HG02943 (cell line): ENCODE data around the gene CPXM1.
"Not testable (repeated sequence)": the region's sequence is repeated elsewhere in the genome, so short reads cannot be mapped to it uniquely, and the experiment has no call there.

ENCODE experiments used
- ATAC-seq: cut with Tn5 transposase; IDR thresholded peaks from one replicate; pipeline ENCODE4 v1.9.1; 2021; ENCODE audit warnings: mild to moderate bottlenecking, low read depth, moderate library complexity; ENCODE audit not compliant: unreplicated experiment

Gene CPXM1

DNA sequence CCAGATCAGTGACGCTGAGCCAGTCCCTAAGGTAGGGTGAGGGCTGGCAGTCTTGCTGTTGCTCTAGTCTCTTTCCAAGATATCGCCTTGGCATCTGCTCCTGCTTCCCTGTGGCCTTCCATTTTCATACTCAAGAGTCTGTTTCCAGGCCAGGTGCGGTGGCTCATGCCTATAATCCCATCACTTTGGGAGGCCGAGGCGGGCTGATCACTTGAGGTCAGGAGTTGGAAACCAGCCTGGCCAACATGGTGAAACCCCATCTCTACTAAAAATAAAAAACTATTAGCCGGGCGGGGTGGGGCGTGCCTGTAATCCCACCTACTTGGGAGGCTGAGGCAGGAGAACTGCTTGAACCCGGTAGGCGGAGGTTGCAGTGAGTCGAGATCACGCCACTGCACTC is 30.3 kb downstream of the CPXM1 start:
- not testable (repeated sequence) for ATAC-seq

DNA sequence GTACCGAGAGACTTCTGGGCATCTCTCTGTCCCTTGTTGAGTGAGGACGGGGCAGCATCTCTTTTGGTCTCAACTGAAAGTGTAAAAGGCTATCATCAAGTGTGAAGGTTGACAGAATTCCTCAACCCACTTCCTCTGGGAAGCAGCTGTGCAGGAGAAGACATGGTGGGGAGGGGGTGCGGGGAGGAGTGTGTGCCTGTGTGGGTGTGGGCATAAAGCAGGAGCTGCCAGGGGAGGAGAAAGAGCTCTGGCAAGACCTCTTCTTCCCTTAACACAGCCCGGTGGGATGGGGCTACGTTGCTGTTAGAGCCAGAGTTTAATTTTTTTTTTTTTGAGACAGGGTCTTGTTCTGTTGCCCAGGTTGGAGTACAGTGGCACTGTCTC is 31.8 kb downstream of the CPXM1 start:
- no peak for ATAC-seq

DNA sequence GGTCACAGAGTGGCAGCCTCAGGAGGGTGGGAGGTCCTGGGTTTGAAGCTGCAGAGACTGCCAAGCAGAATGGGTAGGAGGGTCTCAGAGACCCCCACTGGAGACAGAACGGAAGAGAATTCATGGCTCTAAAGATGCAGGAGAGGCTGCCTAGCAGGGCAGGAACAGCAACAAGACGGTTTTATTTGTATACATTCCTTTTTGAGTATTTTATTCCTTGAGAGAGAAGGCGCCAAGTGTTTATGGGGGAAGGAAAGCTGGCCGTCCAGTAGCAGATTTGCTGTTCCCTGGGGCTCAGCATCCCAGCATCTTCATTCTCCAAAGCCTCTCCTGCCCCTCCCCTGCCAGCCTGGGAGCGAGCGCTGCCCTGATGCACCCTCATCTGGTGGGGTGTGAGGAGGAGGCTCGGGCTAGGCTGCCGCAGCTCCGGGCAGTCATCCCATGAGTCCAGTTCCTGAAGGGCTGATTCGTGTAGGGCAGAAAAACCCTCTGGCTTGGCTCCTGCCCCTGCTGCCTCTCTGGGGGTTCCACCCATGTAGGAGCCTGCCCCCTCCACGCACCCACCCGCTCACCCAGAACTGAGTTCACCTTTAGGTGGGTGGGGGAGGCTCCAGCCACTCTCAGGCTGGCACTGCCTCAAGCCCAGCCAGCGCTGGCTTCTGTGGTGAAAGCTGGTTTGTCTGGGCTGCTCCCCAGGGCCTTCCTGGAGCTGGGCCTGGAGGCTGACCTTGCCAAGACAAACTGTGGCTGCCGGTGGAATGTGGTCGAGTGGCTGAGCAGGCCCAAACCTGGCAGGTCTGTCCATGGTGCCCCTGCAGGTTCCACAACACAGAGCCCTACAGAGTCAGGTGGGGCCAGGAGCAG is 32.4 kb downstream of the CPXM1 start:
- no peak for ATAC-seq

DNA sequence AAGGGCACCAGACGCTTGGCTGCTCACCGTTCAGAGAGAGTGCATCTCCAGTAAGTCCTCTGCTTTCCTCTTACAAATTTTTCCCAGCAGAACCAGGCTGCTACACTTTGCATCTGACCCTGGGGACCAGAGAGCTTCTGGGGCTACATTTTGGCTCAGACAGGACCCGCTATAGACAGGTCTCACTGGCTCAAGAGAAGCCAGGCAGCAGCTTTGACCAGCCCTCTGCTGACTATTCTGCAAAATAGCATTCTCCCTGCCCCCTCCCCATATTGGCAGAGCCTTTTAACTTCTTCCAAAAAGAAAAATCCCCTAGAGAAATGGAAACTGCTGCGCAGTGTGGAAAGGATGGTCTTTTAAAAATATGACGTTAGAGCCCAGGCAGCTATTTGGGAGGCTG is 37.2 kb downstream of the CPXM1 start:
- no peak for ATAC-seq

DNA sequence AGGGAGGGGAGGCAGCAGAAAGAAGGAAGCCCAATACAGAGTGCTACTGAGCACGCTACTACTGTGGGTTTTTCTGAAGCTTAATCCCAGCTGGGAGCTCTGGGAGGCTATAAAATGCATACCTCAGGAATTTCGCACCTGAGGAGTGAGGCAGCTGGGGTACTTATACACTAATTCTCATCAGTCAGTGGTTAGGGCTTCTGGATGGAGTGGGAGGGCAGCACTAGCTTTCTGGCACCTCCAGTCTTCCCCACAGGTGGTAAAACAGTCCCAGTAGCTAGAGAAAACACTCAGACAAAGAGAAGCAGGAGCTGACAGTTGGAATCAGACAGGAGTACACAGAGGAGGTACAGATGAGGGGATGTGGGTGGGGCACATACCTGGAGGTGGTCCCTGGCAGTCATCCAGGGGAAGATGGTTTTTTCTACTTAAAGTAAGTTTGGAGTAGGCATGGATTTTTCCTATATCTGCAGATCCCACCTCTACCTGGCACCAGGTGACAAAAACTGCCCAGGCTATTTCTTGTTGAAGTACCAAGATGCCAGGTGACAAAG is 37.8 kb downstream of the CPXM1 start:
- ATAC-seq, result no peak

DNA sequence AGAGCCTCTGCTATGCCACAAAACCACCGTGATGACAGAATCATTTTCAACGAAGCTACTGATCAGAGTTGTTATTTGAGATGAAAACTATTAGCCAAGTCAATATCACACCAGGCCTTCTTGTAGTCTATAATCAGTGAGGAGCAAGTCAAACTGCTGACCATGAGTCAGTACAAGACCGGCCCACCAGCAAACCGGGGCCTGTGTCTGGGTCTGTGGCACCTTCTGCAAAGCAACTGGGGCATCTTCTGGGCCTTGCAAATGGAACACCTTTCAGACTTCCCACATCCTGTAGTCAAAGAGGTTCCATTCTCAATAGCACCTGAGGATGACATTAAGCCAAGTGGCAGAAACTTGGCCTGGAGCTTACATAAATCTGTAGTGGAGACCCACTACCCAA is 38.5 kb downstream of the CPXM1 start:
- no peak for ATAC-seq

DNA sequence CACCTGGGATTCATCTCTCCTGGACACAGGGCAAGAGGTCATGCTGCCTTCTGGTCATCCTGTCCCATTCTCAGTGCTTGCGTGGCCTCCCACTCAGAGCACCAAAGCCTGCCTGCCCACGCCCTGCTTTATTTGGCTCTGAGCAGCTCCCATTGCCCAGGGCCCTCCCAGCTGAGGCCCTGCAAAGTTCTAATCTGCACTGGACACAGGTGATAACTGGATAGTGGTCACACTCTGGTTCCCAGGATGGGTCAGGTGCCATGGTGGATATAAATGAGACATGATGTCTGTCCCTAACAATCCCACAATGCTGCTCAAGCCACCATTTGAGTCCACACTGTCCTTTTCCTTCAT is 39.5 kb downstream of the CPXM1 start:
- no peak for ATAC-seq

DNA sequence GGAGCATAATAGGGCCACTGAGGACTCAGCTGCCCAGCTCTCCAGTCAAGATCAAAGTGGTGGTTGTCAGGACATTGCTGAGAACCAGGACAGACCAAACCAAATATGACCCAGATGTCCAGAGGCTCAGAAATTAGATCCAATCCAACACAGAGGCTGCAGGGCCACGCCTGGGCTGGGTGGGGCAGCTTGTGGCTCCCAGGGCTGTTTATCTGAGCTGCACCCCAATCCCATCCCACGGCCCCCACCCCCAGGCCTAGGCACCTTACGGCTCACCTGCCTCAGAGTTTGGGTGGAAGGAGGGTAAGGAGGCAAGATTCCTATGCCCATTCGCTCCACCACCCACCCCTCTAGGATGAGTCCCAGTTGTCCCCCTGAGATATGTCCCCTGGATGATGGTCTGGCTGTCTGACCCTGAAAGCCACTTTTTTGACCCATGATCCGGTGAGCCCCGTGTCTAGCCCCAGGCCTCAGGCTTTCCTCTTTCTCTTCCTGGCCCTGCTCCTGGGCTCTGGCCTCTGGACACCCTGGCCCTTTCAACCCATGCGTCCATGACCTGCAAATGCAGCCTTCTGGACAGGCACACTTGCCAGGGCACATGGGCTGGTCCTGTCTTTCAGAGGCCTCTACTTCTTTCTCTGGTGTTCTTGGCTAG is 40.0 kb downstream of the CPXM1 start:
- no peak for ATAC-seq

DNA sequence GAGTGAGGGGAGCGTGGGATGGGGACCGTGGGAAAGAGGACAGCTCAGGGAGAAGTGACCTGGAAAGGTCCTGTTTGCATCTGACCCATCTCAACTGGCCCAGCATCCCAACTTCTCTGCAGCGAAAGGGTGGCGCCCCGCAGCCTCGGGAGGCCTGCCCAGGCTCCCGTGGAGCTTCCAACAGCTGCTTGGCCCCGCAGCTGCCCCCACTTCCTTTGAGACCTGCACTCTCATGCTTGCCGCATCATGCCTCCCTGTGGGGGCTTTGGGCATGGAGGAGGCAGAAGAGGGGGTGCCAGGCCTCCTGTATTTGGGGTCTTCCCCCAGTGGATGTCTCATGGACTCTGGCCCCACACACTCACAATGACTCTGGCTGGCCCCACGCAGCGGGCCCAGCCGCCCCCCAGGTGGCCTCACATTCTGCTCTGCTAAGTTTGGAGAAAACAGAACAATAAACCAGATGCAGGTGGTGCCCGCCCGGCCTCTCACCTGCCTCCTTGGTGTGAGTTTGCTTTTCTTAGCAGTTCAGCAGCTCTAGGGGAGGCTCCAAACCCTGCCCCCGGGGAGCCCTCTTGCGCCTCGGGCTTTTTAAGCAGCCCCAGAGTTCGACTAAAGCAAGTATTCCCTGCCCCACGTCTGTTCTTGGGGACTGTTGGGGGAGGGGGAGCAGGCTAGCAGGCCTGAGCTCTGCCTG is 40.7 kb downstream of the CPXM1 start:
- ATAC-seq, result no peak

DNA sequence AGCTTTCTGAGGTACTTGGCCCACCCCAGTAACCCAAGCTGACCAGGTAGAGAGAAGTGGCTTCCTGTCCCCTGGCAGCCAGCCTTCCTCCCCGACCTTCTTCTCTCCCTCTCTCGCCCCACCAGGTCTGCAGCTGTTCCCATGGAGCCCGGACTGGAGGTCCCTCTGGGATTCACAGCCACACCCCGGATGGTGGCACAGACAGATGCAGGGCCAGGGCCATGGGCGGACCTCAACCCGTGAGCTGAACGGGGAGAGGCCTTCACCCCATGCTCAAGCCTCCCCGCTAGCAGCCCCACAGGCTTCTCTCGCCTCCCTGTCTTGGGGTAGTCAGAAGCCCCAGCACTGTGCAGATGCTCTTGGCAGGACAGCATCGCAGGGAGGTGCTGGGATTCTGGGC is 41.3 kb downstream of the CPXM1 start:
- no peak for ATAC-seq

DNA sequence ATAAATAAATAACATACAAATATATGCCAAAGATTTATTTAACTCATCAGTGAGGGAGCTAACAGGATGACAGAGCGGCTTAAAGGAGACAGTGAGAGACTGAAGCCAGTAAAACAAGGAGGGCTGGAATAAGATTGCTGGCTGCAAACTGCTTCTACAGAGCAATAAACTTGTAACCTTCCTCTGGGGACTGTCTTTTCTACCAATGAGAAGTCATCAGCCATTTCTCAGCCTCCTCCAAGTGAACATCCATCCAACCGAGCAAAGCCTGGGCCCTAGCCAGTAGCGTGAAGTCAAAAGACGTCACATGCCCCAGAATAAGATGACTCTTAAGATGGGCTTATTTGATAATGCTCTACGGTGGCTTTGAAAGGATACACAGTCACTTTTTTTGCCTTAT is 42.5 kb downstream of the CPXM1 start:
- ATAC-seq, result no peak

DNA sequence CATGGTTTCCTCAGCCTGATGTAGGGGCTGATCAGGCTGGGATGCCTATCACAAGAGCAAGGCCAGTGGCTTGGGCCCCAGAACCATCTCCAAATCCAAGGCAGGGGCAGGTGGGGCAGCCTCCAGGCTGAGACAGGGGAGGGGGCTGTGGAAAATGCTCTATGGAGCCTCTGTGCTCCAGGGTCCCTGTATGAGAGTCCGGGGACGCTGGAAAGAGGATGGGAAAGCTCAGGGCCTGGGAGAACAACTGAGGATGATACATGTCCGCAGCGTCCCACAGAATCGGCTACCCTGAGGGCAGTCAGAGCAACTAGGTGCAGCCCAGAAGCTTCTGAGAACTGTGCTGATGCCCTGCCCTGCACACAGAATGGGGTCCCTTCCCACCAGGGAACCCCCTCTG is 43.4 kb downstream of the CPXM1 start:
- no peak for ATAC-seq

DNA sequence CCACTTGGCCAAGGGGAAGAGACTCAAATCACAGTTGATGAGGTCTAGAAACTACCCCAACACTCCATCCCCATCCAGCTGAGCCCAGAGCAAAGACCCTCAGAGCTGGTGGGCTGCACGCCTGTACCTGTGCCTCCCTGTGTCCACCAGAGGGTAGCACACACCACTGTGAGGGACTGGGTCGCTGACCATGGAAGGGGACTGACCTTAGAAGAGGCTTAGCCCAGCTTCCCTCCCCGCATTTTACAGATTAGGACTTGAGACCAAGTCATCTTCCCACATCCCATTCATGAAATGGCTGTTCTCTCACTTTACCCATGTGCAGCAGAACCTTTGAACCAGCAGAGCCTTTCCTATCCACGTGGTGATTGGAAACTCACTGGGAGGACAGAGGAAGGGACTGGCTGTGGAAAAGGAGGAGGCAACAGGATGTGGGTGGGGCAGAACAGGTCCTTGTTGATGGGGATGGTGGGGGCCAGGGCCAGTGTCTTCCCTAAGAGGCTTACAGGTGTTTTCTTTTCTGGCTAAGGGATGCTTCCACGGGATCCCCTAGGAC is 44.3 kb downstream of the CPXM1 start:
- no peak for ATAC-seq

DNA sequence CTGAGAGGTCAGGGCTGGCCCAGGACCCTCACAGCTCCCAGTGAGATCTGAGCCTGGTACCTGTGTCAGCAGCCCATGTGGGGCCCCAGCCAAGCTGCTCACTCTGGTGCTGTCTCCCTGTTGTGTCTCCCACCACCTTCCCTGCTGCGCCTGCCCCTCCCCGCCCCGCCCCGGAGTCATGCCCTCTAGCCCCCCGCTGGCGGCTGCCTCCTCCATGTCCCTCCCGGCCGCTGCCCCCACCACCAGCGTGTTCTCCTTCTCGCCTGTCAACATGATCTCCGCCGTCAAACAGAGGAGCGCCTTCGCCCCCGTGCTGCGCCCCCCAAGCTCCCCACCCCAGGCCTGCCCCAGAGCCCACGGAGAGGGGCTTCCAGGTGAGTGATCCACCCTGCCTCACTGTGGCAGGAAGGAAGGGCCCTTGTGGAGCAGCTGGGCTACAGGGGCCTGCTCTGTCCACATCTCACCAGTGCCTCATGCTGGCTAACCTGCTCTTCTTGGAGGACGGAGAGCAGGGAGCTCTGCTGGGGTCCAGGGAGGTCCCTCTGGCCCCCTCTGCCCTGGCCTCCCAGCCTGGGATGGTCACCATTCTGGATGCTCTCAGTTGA is 44.9 kb downstream of the CPXM1 start:
- no peak for ATAC-seq

DNA sequence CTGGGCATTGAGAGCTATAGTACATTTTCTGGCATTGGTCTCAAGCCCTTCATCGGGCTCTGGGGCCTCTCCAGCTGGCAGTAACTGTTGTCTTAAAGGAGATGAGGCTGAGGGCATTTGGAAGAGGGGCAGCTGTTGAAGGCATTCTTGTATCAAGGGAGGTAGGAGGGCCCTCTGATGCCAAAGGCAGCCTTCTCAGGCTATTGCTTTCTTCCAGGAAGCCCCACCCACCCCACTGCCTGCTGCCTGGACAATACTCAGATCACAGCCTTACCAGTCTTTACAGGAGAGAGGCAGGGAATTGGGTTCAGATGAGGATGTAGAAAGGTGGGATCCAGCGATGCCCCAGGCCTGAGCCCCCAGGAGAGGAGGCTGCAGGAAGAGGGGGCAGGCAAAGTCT is 46.0 kb downstream of the CPXM1 start:
- no peak for ATAC-seq

DNA sequence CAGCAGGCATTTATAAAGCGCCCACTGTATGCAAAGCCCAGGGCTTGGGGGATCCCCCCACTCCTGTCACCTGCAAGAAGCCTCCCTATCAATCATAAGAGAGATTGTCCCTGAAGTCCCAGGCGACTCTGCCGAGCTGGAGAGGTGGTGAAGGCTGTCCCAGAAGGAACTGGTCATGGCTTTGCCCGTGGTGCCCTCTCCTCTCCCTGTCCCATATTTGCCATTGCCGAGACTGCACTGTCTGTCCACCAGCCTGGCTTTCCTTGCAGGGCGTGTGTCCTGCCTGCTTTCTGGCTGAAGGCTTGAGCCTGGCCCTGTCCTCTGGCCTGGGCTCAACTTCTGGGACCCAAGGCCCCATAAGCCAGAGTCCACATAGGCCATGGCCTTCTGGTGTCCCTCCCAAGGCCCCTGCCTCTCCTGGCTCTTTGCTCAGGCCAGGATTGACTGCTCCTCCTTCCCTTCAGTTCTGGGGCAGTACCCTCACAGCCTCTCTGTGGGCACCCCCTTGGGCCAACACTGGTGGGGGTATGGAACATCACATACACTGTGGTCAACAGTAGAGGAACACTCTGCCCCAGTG is 46.9 kb downstream of the CPXM1 start:
- no peak for ATAC-seq

DNA sequence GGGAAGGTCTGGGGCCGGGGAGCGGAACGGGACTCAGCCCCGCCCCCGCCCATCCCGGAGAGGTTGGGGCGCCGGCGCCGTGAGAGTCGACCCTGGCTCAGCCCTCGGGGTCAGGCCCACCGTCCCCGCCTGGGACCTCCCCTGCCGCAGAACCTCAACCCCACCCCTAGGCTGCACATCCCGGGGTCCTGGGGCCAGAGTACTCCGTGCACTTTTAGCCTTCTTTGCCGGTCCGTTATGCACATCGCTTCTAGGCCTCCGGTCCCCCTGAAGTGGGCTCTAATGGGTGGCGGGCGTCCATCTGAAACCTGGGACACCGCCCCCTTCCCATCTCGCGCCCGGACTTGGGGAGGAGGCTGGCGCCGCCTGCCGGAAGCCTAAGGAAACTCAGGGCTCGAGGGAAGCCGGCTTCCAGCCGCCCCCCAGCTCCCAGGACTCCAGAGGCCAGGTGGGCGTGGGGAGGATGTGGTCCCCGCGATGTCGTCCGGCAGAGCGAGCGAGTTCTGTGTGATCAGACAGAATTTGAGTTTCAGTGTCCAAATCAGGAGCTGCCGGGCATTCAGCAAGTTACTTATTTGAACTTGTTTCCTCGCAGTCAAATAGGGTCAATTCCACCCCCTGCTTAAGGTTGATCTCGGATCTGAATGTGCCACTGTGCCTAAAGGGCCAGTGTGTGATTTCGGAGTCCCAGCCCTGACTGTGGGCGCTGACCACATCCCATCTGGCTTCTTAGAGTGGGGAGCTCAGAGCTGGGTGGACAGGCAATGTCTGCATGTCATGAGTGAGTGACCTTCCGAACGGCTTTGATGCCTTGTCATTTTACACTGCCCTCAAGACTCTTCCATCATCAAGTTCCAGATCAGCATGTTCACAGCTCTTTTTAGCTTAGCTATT is 47.6 kb downstream of the CPXM1 start:
- ATAC-seq, result no peak

DNA sequence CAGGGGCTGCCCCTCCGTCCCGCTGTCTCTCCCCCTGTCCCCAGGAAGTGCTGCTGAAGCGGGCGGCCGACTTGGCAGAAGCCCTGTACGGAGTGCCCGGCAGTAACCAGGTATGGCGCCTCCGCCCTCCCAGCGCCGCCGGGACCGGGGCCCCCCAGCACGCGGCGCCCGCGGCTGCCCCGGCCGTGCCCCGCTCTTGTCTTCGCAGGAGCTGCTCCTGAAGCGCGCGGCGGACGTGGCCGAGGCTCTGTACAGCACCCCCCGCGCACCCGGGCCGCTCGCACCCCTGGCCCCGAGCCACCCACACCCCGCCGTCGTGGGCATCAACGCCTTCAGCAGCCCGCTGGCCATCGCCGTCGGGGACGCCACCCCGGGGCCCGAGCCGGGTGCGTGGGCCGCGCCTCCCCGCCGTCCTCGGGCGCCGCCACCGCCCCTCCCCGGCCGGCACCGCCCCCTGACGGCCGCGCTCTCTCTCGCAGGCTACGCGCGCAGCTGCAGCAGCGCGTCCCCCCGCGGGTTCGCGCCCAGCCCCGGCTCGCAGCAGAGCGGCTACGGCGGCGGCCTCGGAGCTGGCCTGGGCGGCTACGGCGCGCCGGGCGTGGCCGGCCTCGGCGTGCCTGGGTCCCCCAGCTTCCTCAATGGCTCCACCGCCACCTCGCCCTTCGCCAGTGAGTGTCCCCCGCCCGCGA is 48.4 kb downstream of the CPXM1 start:
- no peak for ATAC-seq
